Activated CD4-positive, alpha-beta T cell treated with anti-CD3 and anti-CD28 coated beads, Interleukin-2, amount 10 ng/mL, durations not matched to agents 24 days and 14 days (primary cell): Measurements from ENCODE around the gene IDH3A. TPM values are rescaled to one million over a fixed set of nuclear protein-coding genes. Genes with fewer than 3 reads are reported as not detected.

ENCODE experiments used
- DNase-seq: peaks from one replicate; pipeline ENCODE4 v3.0.0; 2022
- H3K27ac Mint-ChIP-seq: one replicate; pipeline ENCODE4 v1.8.0; 2022; ENCODE audit warnings: mild to moderate bottlenecking, mixed read lengths
- H3K27me3 Mint-ChIP-seq: one replicate; pipeline ENCODE4 v1.8.0; 2022; ENCODE audit warnings: mixed read lengths
- H3K36me3 Mint-ChIP-seq: one replicate; pipeline ENCODE4 v1.8.0; 2022; ENCODE audit warnings: low read depth, mild to moderate bottlenecking, mixed read lengths
- H3K4me1 Mint-ChIP-seq: one replicate; pipeline ENCODE4 v1.8.0; 2021; ENCODE audit warnings: mixed read lengths
- H3K4me3 Mint-ChIP-seq: one replicate; pipeline ENCODE4 v1.8.0; 2022; ENCODE audit warnings: mild to moderate bottlenecking, moderate library complexity, mixed read lengths
- H3K9me3 Mint-ChIP-seq: one replicate; pipeline ENCODE4 v1.8.0; 2021; ENCODE audit warnings: mixed read lengths
- intact Hi-C: fragments of 100-400 bp; cut with micrococcal nuclease; formaldehyde crosslinking; loops from one replicate; pipeline ENCODE4 v1.15.1; 2023
- total RNA-seq: library from RNA; stranded (reverse); gene quantifications from 2 replicates; pipeline ENCODE4 v1.2.3, GENCODE V29; 2022

The IDH3A gene
- total RNA-seq: 165 and 169 TPM in 2 replicates

- no peaks in the 10 kb centered on the region for H3K27me3 Mint-ChIP-seq
- peaks cover 25% of the 10 kb centered on the region for H3K36me3 Mint-ChIP-seq
- H3K9me3 Mint-ChIP-seq: no peaks in the 10 kb centered on the region
- peak; percentile 100 for DNase-seq
- H3K4me1 Mint-ChIP-seq: peaks cover 38% of the 10 kb centered on the region
- peak within 1 kb of the TSS; percentile 98 for H3K4me3 Mint-ChIP-seq
- intact Hi-C loops: loop anchor here (1.0 kb wide), 4 partner anchors 18 to 289 kb away; partner anchors contain the start of genes CIB2, IREB2 and SKIC8
- peak within 1 kb of the TSS; percentile 93 for H3K27ac Mint-ChIP-seq
Measured at GRCh38 chr15:78149068-78149804, at the start of gene IDH3A. Gene IDH3A (plus strand): TSS chr15:78149362. CDS start chr15:78149404, 42 bp downstream.

GRCh38 chr15:78100886-78101285, 48.3 kb upstream of the IDH3A start:
- Mint-ChIP-seq H3K36me3 (no peaks in the 10 kb centered on the region), H3K27ac (no peak overlapping the region), H3K4me1 (peaks cover 44% of the 10 kb centered on the region), H3K27me3 (no peaks in the 10 kb centered on the region), H3K4me3 (no peak overlapping the region), H3K9me3 (no peaks in the 10 kb centered on the region)
- DNase-seq: no peak
- intact Hi-C loops: loop anchor here (5.0 kb wide), 2 partner anchors 34 to 84 kb away; no protein-coding TSS in a partner anchor

GRCh38 chr15:78101423-78102105, 47.6 kb upstream of the IDH3A start:
- intact Hi-C loops: loop anchor here (5.0 kb wide), 2 partner anchors 34 to 84 kb away; no protein-coding TSS in a partner anchor
- Mint-ChIP-seq H3K9me3 (no peaks in the 10 kb centered on the region), H3K36me3 (no peaks in the 10 kb centered on the region), H3K27me3 (no peaks in the 10 kb centered on the region), H3K4me1 (peaks cover 50% of the 10 kb centered on the region), H3K27ac (peak overlapping the region; percentile 45), H3K4me3 (no peak overlapping the region)
- no peak for DNase-seq

GRCh38 chr15:78102211-78102610, 47.0 kb upstream of the IDH3A start:
- Mint-ChIP-seq H3K4me1 (peaks cover 55% of the 10 kb centered on the region), H3K36me3 (no peaks in the 10 kb centered on the region), H3K27me3 (no peaks in the 10 kb centered on the region), H3K27ac (peak overlapping the region; percentile 92), H3K4me3 (no peak overlapping the region), H3K9me3 (no peaks in the 10 kb centered on the region)
- intact Hi-C loops: loop anchor here (5.0 kb wide), 2 partner anchors 35 to 85 kb away; no protein-coding TSS in a partner anchor
- no peak for DNase-seq

- intact Hi-C loops: loop anchor here (5.0 kb wide), 2 partner anchors 35 to 85 kb away; no protein-coding TSS in a partner anchor
- no peaks in the 10 kb centered on the region for H3K27me3 Mint-ChIP-seq
- H3K4me3 Mint-ChIP-seq: no peak overlapping the region
- H3K9me3 Mint-ChIP-seq: no peaks in the 10 kb centered on the region
- peaks cover 60% of the 10 kb centered on the region for H3K4me1 Mint-ChIP-seq
- H3K36me3 Mint-ChIP-seq: no peaks in the 10 kb centered on the region
- peak overlapping the region; percentile 92 for H3K27ac Mint-ChIP-seq
- DNase-seq: no peak
Measured at GRCh38 chr15:78102741-78103140, 46.4 kb upstream of the IDH3A start.

- DNase-seq: peak; percentile 91
- peak overlapping the region; percentile 92 for H3K27ac Mint-ChIP-seq
- H3K9me3 Mint-ChIP-seq: no peaks in the 10 kb centered on the region
- no peaks in the 10 kb centered on the region for H3K36me3 Mint-ChIP-seq
- H3K4me3 Mint-ChIP-seq: peak overlapping the region; percentile 56
- intact Hi-C loops: loop anchor here (5.0 kb wide), 2 partner anchors 36 to 86 kb away; no protein-coding TSS in a partner anchor
- no peaks in the 10 kb centered on the region for H3K27me3 Mint-ChIP-seq
- H3K4me1 Mint-ChIP-seq: peaks cover 62% of the 10 kb centered on the region
Measured at GRCh38 chr15:78103406-78104118, 45.6 kb upstream of the IDH3A start.

- peaks cover 66% of the 10 kb centered on the region for H3K4me1 Mint-ChIP-seq
- peak overlapping the region; percentile 92 for H3K27ac Mint-ChIP-seq
- intact Hi-C loops: loop anchor here (5.0 kb wide), 2 partner anchors 37 to 87 kb away; no protein-coding TSS in a partner anchor
- DNase-seq: no peak
- no peaks in the 10 kb centered on the region for H3K27me3 Mint-ChIP-seq
- no peaks in the 10 kb centered on the region for H3K9me3 Mint-ChIP-seq
- no peaks in the 10 kb centered on the region for H3K36me3 Mint-ChIP-seq
- peak overlapping the region; percentile 56 for H3K4me3 Mint-ChIP-seq
Measured at GRCh38 chr15:78104119-78104479, 45.1 kb upstream of the IDH3A start.

GRCh38 chr15:78104566-78105475, 44.3 kb upstream of the IDH3A start:
- peak; percentile 73 for DNase-seq
- Mint-ChIP-seq H3K27me3 (no peaks in the 10 kb centered on the region), H3K4me1 (peaks cover 64% of the 10 kb centered on the region), H3K27ac (peak overlapping the region; percentile 92), H3K36me3 (no peaks in the 10 kb centered on the region), H3K4me3 (peak overlapping the region; percentile 56), H3K9me3 (no peaks in the 10 kb centered on the region)
- intact Hi-C loops: loop anchor here (5.0 kb wide), 3 partner anchors 38 to 88 kb away; no protein-coding TSS in a partner anchor

- DNase-seq: peak; percentile 76
- H3K4me3 Mint-ChIP-seq: peak overlapping the region; percentile 58
- H3K4me1 Mint-ChIP-seq: peaks cover 64% of the 10 kb centered on the region
- H3K36me3 Mint-ChIP-seq: no peaks in the 10 kb centered on the region
- no peaks in the 10 kb centered on the region for H3K9me3 Mint-ChIP-seq
- no peaks in the 10 kb centered on the region for H3K27me3 Mint-ChIP-seq
- peak overlapping the region; percentile 92 for H3K27ac Mint-ChIP-seq
- intact Hi-C loops: loop anchor here (5.0 kb wide), 1 partner anchor 58 kb away; no protein-coding TSS in a partner anchor
Measured at GRCh38 chr15:78105476-78106241, 43.5 kb upstream of the IDH3A start.

- no peaks in the 10 kb centered on the region for H3K27me3 Mint-ChIP-seq
- H3K27ac Mint-ChIP-seq: no peak overlapping the region
- H3K4me3 Mint-ChIP-seq: no peak overlapping the region
- intact Hi-C loops: loop anchor here (5.0 kb wide), 1 partner anchor 60 kb away; no protein-coding TSS in a partner anchor
- no peak for DNase-seq
- H3K9me3 Mint-ChIP-seq: no peaks in the 10 kb centered on the region
- peaks cover 55% of the 10 kb centered on the region for H3K4me1 Mint-ChIP-seq
- H3K36me3 Mint-ChIP-seq: no peaks in the 10 kb centered on the region
Measured at GRCh38 chr15:78107471-78107870, 41.7 kb upstream of the IDH3A start.

- Mint-ChIP-seq H3K27ac (no peak overlapping the region), H3K4me3 (no peak overlapping the region), H3K4me1 (peaks cover 53% of the 10 kb centered on the region), H3K27me3 (no peaks in the 10 kb centered on the region), H3K9me3 (no peaks in the 10 kb centered on the region), H3K36me3 (no peaks in the 10 kb centered on the region)
- intact Hi-C loops: loop anchor here (1.0 to 5.0 kb wide), 5 partner anchors 32 to 150 kb away; partner anchors contain the start of gene TBC1D2B
- DNase-seq: peak; percentile 94
Measured at GRCh38 chr15:78108300-78109084, 40.7 kb upstream of the IDH3A start.
